WI38 (cell line): Measurements from ENCODE around the gene DCDC2C.

Source experiments
- H3K4me3 ChIP-seq: 2 replicates; pipeline ENCODE4 v1.5.1; 2011; ENCODE audit warnings: low read depth, mild to moderate bottlenecking, control low read depth, low read length
- CTCF ChIP-seq: IDR thresholded peaks from 2 replicates; pipeline ENCODE4 v1.5.1; 2012; ENCODE audit warnings: low read depth, mild to moderate bottlenecking, control low read depth, low read length

The DCDC2C gene

DNA sequence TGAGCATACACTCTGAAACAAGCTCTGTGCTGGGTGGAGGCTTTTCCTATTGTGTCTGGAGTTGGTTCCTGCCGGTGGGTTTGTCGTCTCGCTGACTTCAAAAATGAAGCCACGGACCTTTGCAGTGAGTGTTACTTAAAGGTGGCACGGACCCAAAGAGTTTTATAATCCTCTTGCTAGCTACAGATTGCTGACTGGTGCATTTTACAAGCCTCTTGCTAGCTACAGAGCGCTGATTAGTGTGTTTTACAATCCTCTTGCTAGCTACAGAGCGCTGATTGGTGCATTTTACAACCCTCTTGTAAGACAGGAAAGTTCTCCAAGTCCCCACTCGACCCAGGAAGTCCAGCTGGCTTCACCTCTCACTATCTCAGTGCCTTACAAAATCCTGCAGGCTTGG is 15.3 kb downstream of the DCDC2C start:
- no peak for TF ChIP-seq CTCF

GRCh38 chr2:3725002-3725401 is 21.6 kb downstream of the DCDC2C start:
- TF ChIP-seq CTCF: no peak
- no peak overlapping the region for H3K4me3 ChIP-seq

More for the DNA sequence above, 15.3 kb downstream of the DCDC2C start:
- no peak overlapping the region for H3K4me3 ChIP-seq

DNA sequence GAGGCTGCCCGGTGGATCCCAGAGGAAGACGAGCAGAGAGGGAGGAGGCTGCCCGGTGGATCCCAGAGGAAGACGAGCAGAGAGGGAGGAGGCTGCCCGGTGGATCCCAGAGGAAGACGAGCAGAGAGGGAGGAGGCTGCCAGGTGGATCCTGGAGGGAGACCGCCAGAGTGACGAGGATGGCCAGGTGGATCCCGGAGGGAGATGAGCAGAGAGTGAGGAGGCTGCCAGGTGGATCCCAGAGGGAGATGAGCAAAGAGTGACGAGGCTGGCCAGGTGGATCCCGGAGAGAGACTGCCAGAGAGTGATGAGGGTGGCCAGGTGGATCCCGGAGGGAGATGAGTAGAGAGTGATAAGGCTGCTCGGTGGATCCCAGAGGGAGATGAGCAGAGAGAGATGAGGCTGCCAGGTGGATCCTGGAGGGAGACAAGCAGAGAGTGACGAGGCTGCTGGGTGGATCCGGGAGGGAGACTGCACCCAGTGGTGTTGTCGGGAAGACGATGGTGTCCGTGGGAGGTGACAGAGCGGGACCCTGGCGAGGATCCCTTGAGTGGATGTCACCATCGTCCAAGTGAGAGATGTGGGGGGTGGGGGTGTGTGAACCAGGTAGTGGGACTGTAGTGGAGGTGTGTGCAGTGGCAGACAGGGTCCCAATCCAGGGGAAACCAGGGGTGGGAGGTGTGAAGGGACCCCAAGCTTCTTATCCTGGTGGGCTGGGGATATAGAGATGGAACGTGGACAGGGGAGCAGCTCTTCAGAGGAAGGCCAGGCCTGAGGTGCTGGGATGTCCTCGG is 22.3 kb downstream of the DCDC2C start:
- H3K4me3 ChIP-seq: no peak overlapping the region
- no peak for TF ChIP-seq CTCF

- no peak overlapping the region for H3K4me3 ChIP-seq
- no peak for TF ChIP-seq CTCF
Measured at GRCh38 chr2:3726511-3726910, 23.1 kb downstream of the DCDC2C start.

GRCh38 chr2:3727397-3728045 is 24.1 kb downstream of the DCDC2C start:
- TF ChIP-seq CTCF: no peak

DNA sequence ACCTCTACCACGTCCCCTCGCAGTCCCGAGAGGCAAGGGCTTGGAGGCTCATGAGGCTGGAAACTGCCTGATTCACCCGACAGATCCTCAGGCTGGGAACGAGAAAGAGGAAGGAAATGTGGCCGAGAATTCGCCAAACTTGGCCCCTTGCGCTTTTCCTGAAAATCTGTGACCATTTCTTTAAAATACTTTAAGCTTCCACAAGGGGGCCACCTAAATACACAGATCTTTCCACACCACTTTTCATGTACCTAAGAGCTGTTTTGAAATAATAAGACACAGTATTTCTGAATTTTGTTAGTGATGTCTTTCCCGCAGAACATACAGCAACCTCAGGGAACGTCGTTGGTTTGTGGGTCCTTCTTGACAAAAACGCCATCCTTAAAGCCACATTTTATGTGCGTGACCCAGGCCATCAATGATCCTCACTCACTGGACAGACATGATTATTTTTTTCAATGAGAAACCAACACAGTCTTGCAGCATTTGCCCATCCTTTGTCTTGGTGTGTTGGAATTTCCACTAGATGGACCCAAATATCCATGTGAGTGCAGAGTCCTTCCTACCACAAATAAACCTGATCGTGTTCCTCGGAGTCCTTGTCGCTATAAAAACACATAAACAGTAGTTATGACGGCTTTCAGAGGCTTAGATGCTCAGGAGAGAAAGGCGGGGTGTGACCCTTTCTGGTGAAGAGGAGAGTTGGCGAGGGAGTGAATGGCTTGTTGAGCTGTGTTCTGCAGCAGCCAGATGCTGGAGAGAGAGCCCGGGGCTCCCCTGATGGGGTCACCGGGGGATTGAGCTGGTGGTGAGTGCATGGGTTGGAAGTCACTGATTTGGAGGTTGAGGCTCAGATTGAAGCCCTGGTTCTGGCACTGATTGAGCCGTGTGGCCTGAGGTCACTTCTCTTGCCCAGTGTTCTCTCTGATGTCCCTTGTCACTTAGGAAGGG is 25.0 kb downstream of the DCDC2C start:
- H3K4me3 ChIP-seq: no peak overlapping the region
- TF ChIP-seq CTCF: peak; percentile 44

More at GRCh38 chr2:3727397-3728045, 24.1 kb downstream of the DCDC2C start:
- H3K4me3 ChIP-seq: no peak overlapping the region
